Liver (tissue), 3 donors: ENCODE results near the gene SNAP47.

ENCODE experiments used
- ATF3 ChIP-seq: IDR thresholded peaks from 2 replicates; pipeline ENCODE4 v1.6.1; 2016; ENCODE audit warnings: antibody characterized with exemption
- CTCF ChIP-seq: fragments of 150-350 bp; IDR thresholded peaks from 2 replicates; pipeline ENCODE4 v1.5.1; 2017; ENCODE audit warnings: improper control_type of control experiment, low read depth, low read length; ENCODE audit not compliant: missing input control
- EGR1 ChIP-seq, 2 donors: IDR thresholded peaks; 2 replicates each; pipeline ENCODE4 v1.6.1; 2016 to 2018; ENCODE audit warnings: antibody characterized with exemption in 2 of 2, low read depth in 2 of 2
- JUND ChIP-seq, 2 donors: IDR thresholded peaks; 2 replicates each; pipeline ENCODE4 v1.6.1; 2016; ENCODE audit warnings: antibody characterized with exemption in 2 of 2
- MAX ChIP-seq: IDR thresholded peaks from 2 replicates; pipeline ENCODE4 v1.6.1; 2016; ENCODE audit warnings: antibody characterized with exemption
- RXRA ChIP-seq, 2 donors: IDR thresholded peaks; 2 replicates each; pipeline ENCODE4 v1.6.1; 2017 to 2018; ENCODE audit warnings: antibody characterized with exemption in 2 of 2, mild to moderate bottlenecking in 1 of 2
- donor health status: healthy.
- donor health status: healthy.

GRCh38 chr1:227805606-227806197 is 70.5 kb downstream of the SNAP47 start:
- TF ChIP-seq CTCF (no peak), RXRA (IDR thresholded peaks at IDR 0.05) (no peak), JUND (IDR thresholded peaks at IDR 0.05) (no peak), EGR1 (IDR thresholded peaks at IDR 0.05; ENCODE audit: low read depth in 2 of 2) (no peak), MAX (no peak), ATF3 (no peak)
